Bronchial epithelial cell (primary cell): Measurements from ENCODE around the gene MRPL38. TPM values are rescaled to one million over a fixed set of nuclear protein-coding genes. Genes with fewer than 3 reads are reported as not detected.

ENCODE experiments used
- DNase-seq: peaks from one replicate; pipeline ENCODE4 v3.0.0-alpha.2; 2010; ENCODE audit warnings: low read depth
- FAIRE-seq: peaks from 2 replicates; lab custom pipeline; 2011; peaks lifted over from hg19 to GRCh38; lab: Jason Lieb, UNC
- H3K27me3 ChIP-seq: 2 replicates; pipeline ENCODE4 v1.5.1; 2011; ENCODE audit warnings: low read length; ENCODE audit not compliant: control insufficient read depth, insufficient read depth
- H3K36me3 ChIP-seq: 2 replicates; pipeline ENCODE4 v1.5.1; 2011; ENCODE audit warnings: low read length; ENCODE audit not compliant: control insufficient read depth, insufficient read depth
- H3K4me3 ChIP-seq: 2 replicates; pipeline ENCODE4 v1.5.1; 2011; ENCODE audit warnings: mild to moderate bottlenecking, low read depth, low read length, control low read depth
- CTCF ChIP-seq: IDR thresholded peaks from 2 replicates; pipeline ENCODE4 v1.5.1; 2011; ENCODE audit warnings: mild to moderate bottlenecking, moderate library complexity, low read length, control low read depth, inconsistent platforms; ENCODE audit not compliant: insufficient read depth, severe bottlenecking
- total RNA-seq: library from RNA; depleted of rRNA; stranded (reverse); fragments of >200 nt; gene quantifications from 2 replicates; pipeline ENCODE4 v1.2.1, GENCODE V29; 2014

Gene MRPL38
- total RNA-seq, 1 donor from 2014 or later: 27.4 TPM

GRCh38 chr17:75850928-75851692 lies 53.6 kb downstream of the MRPL38 start:
- no peak for TF ChIP-seq CTCF
- no peak overlapping the region for H3K4me3 ChIP-seq
- no peak for FAIRE-seq
- DNase-seq: no peak
- H3K36me3 ChIP-seq: peaks cover 33% of the 10 kb centered on the region
- H3K27me3 ChIP-seq: no peaks in the 10 kb centered on the region

GRCh38 chr17:75849724-75850123 lies 55.0 kb downstream of the MRPL38 start:
- TF ChIP-seq CTCF: no peak
- Histone ChIP-seq H3K4me3 (no peak overlapping the region), H3K27me3 (no peaks in the 10 kb centered on the region), H3K36me3 (peaks cover 34% of the 10 kb centered on the region)
- DNase-seq (no peak), FAIRE-seq (no peak)

GRCh38 chr17:75849279-75849646 lies 55.4 kb downstream of the MRPL38 start:
- Histone ChIP-seq H3K27me3 (no peaks in the 10 kb centered on the region), H3K36me3 (peaks cover 34% of the 10 kb centered on the region), H3K4me3 (no peak overlapping the region)
- no peak for TF ChIP-seq CTCF
- DNase-seq (no peak), FAIRE-seq (no peak)

Other genes with a start within 250 kb of the MRPL38 start
- gene RECQL5, start 237.7 kb downstream of the MRPL38 start, total RNA-seq: 11.6 and 28.9 TPM in 2 replicates
- gene SAP30BP, start 237.5 kb downstream of the MRPL38 start, total RNA-seq: 58.4 and 65.0 TPM in 2 replicates
- gene ITGB4, start 183.4 kb downstream of the MRPL38 start, total RNA-seq: 297 and 565 TPM in 2 replicates
- 13.4 and 32.8 TPM in 2 replicates for gene GALK1, start 139.7 kb downstream of the MRPL38 start, total RNA-seq
- 10.8 and 11.4 TPM in 2 replicates for gene UNK, start 120.1 kb downstream of the MRPL38 start, total RNA-seq
- gene UNC13D, start 60.5 kb downstream of the MRPL38 start, total RNA-seq: 4.7 and 17.0 TPM in 2 replicates
- 17.9 and 20.2 TPM in 2 replicates for gene WBP2, start 49.5 kb downstream of the MRPL38 start, total RNA-seq
- gene TRIM47, start 26.3 kb downstream of the MRPL38 start, total RNA-seq: 10.5 and 14.6 TPM in 2 replicates
- 13.2 and 21.1 TPM in 2 replicates for gene TRIM65, start 7.9 kb downstream of the MRPL38 start, total RNA-seq
- 10.5 and 16.0 TPM in 2 replicates for gene FBF1, start 36.2 kb upstream of the MRPL38 start, total RNA-seq
- gene ACOX1, start 74.3 kb upstream of the MRPL38 start, total RNA-seq: 39.8 and 49.5 TPM in 2 replicates
- 19.6 and 24.5 TPM in 2 replicates for gene TEN1, start 74.4 kb upstream of the MRPL38 start, total RNA-seq
- 0.64 and 1.3 TPM in 2 replicates for gene CDK3, start 96.0 kb upstream of the MRPL38 start, total RNA-seq
- gene EVPL, start 122.4 kb upstream of the MRPL38 start, total RNA-seq: 27.1 and 93.3 TPM in 2 replicates
- 42.9 and 54.8 TPM in 2 replicates for gene SRP68, start 167.6 kb upstream of the MRPL38 start, total RNA-seq
- gene GALR2, start 169.9 kb upstream of the MRPL38 start, total RNA-seq: not detected in 2 replicates
- not detected in 2 replicates for gene ZACN, start 174.3 kb upstream of the MRPL38 start, total RNA-seq
- gene EXOC7, start 198.9 kb upstream of the MRPL38 start, total RNA-seq: 41.9 and 49.5 TPM in 2 replicates
- not detected in 2 replicates for gene FOXJ1, start 236.4 kb upstream of the MRPL38 start, total RNA-seq